ENCODE measurements around the gene MRPS12.
"Not testable (repeated sequence)": the region's sequence is repeated elsewhere in the genome, so short reads cannot be mapped to it uniquely, and the experiment has no call there.

The MRPS12 gene

DNA sequence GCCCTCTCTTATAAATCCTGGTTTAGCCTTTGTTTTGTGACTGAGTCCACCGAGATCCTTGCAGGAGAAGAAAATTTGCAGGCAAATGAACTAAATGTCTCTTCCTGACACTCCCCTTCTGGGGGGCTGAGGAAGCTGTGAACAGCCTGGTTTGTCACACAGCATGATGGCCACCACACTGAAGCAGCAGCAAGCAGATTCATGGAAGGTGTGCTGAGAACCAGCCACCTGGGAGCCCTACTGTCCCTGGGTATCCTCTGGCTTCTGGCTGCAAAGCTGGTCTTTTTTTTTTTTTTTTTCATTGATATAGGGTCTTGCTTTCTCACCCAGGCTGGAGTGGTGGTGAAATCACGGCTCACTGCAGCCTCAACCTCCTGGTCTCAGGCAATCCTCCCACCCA lies 11.2 kb downstream of the MRPS12 start:
- DNase-seq, result no peak

DNA sequence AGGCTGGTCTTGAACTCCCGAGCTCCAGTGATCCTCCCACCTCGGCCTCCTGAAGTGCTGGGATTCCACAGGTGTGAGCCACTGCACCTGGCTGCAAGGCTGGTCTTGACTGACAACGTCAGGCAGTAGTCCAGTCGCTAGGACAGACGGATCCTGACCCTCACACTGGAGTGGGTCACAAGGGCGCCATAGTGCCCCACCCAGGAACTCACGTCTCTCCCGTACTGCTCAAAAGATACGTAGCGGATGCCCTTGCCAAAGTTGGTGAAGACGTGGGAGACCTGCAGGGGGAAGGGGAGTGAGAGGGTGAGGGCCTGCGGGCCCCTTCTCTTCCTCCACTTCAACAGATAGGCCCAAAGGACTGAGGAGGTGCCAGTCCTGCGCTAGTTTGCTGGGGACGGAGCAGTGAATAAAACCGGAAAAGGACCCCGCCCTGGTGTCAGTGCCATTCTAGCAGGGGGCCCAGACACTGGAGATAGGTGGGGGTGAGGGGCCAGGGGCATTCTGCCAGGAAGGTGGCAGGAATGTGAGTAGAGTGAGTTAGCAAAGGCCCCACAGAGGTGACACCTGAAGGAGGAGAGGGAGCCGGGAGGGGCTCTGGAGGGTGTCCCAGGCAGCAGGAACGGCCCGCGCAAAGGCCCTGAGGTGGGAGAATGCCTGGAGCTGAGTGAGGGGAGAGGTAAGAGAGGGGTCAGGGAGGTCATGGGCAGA lies 11.9 kb downstream of the MRPS12 start:
- DNase-seq, result no peak

DNA sequence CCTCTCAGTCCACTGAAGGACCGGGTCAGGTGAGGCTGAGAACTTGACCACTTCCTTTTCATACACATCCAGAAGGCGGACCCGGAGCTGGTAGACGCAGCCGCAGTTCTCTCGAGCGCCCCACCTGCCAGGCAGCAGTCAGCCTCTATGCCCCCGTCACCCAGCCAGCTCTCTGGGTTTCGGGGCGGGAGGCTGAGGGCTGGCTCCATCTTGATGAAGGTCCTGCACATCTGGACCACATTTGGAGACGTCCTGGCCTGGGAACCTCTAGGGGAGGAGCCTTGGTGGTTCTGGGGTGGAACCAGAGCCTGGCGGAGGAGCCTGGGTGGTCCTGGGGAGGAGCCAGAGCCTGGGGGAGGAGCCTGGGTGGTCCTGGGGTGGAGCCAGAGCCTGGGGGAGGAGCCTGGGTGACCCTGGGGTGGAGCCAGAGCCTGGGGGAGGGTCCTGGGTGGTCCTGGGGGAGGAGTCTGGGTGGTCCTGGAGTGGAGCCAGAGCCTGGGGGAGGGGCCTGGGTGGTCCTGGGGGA lies 14.3 kb downstream of the MRPS12 start:
- no peak for DNase-seq

DNA sequence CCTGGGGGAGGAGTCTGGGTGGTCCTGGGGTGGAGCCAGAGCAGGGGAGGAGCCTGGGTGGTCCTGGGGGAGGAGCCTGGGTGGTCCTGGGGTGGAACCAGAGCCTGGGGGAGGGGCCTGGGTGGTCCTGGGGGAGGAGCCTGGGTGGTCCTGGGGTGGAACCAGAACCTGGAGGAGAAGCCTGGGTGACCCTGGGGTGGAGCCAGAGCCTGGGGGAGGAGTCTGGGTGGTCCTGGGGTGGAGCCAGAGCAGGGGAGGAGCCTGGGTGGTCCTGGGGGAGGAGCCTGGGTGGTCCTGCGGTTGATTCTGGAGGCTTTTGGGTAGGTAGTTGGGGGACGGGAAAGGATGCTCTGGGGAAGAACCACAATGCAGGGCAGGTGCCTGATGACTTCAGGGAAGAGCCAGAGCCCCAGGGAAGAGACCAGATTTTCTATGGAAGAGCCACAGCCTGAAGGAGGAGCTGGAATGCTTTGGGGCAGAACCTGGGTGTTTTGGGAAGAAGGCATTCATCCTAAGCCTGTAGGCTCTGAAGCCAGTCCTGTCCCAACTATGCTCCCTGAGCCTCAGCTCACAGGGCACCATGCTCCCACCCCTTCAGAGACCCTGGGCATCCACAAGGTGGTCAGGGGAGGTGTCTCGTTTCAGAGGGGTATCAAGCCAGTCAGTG lies 15.0 kb downstream of the MRPS12 start:
- no peak for DNase-seq

DNA sequence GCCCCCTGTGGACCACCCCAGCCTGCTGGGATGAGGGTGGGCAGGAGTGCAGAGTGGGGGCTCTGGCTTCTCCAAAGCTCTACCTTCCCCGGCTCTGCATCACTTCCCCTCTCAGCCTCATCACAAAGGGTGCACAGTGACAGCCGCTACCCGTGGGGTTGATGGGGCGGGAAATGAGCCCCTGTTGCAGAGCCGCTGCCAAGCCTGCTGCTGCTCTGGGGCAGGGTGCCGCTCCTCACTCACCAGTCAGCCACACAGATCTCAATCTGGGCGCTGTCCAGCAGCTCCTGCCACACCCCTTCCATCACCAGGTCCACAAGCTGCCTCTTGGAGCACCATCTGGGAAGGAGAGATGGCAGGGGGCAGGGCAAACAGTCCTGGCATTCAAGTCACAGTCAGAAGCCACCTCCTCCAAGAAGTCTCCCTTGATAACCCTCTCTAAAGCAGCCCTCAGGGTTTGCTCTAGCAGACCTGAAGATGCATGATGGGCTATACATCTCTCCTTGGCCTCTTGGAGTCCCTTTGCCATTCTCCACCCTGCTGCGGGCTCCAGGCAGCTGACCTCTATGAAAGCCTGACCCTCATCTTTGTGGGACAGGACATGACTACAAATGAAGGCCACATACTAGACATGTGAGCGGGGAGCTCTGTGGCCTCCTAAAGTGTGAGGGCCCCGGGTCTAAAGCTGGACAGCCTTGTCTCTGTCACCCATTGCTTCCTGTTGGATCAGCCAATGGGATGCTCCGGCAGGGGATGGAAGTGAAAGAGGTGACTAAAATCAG lies 15.7 kb downstream of the MRPS12 start:
- peak; percentile 8 for DNase-seq

DNA sequence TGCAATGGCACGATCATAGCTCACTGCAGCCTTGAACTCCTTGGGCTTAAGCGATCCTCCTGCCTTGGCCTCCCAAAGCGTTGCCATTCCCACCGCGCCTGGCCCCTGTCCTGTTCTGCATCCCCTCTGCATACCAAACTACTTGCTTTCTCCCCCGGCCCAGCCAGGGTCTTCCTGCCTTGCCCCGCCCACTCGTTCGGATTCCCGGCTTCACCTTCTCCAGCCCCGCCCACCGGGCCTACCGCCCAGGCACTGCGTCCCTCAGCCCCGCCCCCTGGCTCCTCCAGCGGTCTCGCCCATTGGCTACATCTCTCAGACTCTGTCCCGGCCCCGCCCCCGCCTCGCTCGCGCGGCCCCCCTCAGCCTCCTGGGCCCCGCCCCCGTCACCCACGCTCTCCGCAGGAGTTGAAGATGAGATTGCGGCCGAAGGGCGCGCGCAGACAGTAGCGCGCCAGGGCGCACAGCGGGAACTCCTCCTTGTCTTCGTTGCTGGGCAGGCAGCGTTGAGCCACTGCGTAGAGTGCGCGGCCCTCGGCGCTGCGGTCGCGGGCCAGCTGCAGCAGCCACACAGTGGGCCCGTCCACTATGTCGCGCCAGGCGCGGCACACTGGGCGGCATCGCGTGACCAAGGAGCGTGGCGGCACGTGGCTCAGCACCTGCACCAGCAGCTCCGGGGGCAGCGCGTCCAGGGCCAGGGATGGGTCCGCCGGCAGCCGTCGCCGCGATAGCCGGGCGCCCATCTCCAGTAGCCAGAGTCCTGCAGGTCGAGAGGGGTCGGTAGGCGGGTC lies 19.0 kb downstream of the MRPS12 start:
- DNase-seq, result peak; percentile 36

DNA sequence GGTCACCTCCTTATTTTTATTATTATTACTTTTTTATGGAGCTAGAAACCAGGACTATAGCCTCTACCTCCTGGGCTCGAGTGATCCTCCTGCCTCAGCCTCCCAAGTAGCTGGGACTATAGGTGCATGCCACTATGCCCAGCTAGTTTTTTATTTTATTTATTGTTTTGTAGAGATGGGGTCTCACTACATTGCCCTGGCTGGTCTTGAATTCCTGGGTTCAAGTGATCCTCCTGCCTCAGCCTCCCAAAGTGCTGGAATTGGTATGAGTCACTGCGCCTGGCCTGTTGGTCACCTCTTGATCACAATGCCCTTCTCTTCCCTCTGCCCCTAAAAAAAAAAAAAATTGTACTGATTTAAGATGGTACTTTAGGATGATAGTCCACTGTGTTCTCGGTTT lies 20.4 kb downstream of the MRPS12 start:
- DNase-seq, result no peak

DNA sequence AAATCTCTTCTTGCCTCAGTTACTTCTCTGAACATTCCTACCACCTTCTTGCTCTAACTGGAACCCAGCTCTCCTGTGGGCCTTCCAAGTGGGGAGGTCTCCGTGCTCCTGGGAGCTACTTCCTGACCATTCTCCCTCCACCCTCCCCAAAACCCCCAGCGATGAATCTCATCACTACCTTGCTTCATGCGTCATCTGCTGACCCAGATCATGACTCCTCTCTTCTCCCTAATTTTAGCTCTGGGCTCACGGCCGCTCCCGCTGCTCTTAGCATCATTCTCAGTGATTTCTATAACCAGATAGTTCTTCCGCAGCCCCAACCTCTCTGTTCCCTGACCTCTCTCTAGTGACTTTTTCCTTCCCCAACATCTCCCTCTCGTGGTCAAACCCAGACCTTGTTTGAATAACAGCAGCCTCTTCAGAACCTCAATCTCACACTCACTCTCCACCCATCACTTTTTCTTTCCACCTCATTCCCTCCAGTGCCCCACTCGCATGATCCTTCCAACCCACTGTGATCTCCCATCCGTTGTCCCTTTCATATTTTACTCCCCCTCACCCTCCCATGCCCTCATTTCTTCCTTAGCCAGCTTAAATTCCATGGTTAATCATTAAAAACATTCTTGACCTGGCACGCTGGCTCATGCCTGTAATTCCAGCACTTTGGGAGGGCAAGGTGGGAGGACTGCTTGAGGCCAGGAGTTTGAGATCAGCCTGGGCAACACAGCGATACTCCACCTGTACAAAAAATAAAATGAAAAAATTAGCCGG lies 21.8 kb downstream of the MRPS12 start:
- DNase-seq, result no peak

DNA sequence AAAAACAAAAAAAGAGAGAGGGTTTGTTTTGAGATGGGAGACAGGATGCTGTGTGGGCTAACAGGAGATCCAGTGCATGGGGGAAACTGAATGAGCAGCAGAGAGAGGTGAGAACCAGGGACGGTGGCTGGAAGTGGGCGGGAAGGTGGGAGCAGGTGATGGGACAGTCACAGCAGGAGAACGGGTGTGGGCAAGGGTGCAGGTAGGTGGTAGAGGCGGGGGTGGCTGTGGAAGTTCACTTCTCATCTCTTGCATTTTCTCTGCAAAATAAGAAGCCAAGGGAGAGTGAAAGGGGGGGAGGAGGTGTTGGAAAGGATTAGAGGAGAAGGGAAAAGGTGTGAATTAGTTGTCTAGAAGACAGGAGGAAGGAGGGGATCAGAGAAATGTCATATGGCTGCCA lies 22.9 kb downstream of the MRPS12 start:
- DNase-seq, result no peak

DNA sequence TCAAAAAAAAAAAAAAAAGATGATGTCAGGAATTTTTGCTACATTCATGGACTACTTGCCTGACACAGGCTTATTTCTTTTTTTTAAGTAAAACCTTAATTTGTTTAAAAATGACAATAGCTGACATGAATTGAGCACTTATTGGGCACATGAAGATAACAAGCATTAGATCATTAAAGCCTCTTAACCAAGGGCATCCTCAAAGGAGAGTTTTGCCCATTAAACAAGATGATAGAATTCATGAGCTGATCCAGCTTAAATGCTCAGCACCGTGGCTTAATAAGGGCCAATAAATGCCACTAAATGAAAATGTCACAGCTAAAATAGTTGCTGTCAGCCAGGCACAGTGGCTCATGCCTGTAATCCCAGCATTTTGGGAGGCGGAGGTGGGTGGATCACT lies 25.5 kb downstream of the MRPS12 start:
- DNase-seq, result no peak

DNA sequence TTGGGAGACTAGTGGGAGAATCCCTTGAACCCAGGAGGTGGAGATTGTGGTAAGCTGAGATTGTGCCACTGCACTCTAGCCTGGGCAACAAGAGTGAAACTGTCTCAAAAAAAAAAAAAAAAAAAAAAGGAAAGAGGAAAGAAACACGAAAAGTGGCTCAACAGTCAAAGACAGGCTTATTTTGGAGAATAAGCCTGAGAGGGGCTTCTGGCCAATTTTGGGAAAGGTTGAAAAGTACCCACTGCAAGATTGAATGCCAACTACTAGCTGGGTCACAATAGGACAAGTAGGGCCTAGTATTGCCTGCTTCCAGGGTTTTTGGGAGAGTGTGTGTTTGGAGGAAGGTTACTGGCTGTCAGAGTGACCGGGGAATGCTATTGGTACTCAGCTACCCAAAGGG lies 27.6 kb downstream of the MRPS12 start:
- no peak for DNase-seq

DNA sequence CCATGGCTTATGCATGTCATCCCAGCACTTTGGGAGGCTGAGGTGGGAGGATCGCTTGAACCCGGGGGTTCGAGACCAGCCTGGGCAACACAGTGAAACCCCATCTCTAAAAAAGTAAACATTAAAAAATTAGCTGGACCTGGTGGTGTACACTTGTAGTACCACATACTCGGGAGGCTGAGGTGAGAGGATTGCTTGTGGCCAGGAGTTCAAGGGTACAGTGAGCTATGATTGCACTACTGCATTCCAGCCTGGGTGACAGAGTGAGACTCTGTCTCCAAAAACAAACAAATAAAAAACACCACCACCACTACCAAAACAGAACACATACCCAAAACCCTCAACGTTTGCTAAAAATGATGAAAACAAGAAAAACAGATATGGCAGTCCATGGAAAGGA lies 28.9 kb downstream of the MRPS12 start:
- no peak for DNase-seq

DNA sequence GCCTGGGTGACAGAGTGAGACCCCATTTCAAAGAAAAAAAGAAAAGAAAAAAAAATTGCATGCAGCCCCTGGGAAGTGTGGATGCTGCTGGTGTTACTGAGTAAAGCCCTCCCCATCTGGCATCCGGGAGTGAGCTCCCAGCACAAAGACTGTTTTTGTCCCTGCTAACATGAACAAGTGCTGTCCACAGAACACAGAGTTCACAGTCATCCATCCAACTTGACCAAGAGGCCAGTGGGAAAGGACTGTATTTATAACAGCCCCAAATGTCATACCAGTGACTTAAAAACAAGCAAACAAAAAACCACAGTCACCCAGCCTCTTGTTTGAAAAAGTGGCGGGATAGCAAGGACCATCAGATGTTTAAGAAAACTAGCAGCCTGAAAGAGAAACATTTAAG lies 34.0 kb downstream of the MRPS12 start:
- no peak for DNase-seq

DNA sequence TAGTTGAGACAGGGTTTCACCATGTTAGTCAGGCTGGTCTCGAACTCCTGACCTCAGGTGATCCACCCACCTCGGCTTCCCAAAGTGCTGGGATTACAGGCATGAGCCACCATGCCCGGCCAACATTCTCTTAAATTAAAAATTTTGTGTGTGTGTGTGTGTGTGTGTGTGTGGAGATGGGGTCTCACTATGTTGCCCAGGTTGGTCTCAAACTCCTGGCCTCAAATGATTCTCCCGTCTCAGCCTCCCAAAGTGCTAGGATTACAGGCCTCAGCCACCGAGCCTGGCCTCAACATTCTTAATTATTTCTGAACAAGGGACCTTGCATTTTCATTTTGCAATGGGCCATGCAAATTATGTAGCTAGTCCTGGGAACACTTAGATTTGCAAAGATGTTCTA lies 35.4 kb downstream of the MRPS12 start:
- not testable (repeated sequence) for DNase-seq

DNA sequence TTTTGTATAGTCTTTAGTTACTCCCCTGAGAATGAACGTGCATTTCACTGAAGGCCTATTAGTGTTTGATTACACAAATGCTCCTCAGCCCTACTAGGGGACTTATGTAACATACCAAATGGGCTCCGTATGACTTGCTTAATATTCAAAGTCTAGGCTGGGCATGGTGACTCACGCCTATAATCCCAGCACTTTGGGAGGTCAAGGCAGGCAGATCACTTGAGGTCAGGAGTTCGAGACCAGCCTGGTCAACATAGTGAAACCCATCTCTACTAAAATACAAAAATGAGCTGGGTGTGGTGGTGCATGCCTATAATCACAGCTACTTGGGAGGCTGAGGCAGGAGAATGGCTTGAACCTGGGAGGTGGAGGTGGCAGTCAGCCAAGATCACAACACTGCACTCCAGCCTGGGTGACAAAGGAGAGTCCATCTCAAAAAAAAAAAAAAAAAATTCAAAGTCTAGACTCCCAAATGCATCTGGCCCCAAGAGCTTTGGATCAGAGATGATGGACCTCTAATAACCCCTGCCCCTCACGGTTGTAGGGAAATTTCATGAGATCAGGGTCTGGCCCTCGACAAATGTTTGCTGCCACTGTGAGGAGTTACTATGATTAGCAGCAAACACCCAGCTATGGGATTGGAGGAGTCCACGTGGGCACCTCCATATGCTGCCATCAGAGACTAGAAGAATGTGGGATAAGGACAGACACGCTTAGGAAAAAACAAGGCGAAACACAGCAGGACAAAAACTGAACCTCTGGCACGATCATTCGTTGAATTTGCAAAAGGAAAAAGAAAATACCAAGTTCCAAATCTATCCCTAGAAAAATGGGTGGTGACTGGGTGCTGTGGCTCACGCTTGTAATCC lies 40.2 kb downstream of the MRPS12 start:
- DNase-seq, result no peak

DNA sequence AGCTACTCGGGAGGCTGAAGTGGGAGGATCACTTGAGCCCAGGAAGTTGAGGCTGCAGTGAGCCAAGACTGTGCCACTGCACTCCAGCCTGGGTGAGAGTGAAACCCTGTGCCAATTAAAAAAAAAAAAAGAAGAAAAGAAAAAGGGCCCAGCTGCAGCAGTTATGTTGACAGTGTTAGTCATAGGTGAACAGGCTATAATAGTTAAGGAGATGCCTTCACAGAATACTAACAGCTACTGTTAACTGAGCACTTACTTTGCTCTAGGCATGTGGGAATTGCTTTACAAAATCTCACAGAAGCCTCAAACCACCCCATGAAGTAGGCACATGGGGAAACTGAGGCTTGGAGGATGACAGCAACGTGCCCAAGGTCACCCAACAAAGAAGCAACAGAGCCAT lies 40.9 kb downstream of the MRPS12 start:
- DNase-seq, result no peak

DNA sequence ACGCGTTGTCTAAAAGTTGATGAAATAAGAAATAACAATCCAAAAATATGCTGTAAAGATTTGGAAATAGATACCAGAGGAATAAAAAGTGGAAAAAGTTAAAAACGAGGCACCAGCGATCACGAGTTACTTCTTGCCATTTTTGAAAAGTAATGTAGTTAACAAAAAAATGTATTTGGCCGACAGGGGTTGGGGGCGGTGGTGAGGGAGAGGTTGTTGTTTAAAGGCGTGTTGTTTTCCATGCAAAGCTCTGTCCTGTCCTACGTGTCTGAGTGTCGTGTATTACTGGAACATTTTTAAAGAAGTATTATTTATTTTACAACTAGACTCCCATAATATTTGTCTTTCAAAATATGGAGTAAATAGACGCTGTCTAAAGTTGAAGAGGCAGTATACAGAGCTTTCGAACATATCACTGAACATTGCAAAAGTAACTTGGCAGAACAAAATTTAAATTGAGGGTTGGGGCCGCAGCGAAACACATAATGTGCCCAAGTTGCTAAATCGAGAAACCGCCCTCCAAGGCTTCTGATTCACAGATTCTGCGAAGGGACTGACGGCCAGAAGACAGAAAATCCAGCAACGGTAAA lies 44.0 kb downstream of the MRPS12 start:
- no peak for DNase-seq

DNA sequence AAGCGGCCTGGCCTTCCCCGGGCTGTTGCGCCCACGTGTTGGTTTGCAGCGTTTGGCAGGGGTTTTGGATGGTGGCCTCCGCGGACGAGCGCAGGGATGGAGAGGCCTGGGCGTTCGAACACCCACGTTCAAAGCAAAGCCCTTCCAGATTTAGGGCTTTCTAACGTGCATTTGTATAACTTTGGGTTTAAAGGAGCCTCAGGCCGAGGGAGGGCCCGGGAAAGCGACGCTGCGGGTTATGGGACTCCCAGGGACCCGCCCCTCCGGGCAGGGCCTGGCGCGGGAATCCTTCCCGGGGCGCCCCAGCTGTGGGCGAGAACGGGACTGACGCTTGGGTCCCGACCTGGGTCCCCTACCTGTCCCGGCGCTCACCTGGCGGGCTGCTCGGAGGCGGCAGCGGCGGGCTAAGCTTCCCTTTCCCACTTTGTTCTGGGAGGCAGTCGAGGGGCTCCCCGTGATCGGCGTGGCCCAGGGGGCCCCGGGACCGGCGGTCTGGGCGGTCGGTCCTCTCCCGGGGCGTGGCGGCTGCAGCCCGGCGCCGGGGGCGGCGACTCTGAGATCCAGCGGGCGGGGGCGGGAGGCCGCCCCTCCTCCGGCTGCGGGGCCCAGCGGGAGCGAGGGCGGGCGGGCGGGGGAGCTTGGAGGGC lies 44.6 kb downstream of the MRPS12 start, which contains the start of gene FBXO17:
Gene FBXO17, minus strand, starts transcription at position 529 of the 647 bp plus-strand sequence. CDS start 25,423 bp downstream, outside the sequence.
- no peak for DNase-seq

DNA sequence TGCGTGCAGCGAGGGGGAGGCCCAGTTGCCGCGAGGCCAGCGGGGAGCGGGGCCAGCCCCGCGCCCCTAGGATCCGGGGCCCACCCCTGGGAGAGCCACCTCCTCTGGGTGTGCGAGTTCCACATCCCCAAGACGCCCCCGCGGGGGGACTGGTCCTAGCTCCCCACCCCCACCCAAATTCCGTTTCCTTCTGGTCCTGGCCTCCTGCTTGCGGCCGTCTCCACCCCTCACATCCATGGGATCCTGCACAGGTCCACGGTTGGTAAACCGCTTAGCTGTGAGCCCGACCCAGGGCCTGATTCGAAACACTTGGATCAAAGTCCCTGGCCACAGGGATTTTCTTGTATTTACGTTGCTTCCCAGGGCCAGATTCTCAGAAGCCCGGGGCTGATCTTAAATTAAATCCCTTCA lies 45.1 kb downstream of the MRPS12 start:
- DNase-seq, result no peak

Data from DMS 273 treated with DMSO at 0.1 percent for 48 hours (cell line).